ENCODE results near the gene ZMYND10.

The ZMYND10 gene

GRCh38 chr3:50345586-50346234 is at the start of gene ZMYND10:
ZMYND10 (minus strand) TSS chr3:50345732; CDS start chr3:50345579, 153 bp downstream.
- DNase-seq, result peak; percentile 89

GRCh38 chr3:50393061-50393460 is 47.5 kb upstream of the ZMYND10 start:
- DNase-seq, result no peak

DNA sequence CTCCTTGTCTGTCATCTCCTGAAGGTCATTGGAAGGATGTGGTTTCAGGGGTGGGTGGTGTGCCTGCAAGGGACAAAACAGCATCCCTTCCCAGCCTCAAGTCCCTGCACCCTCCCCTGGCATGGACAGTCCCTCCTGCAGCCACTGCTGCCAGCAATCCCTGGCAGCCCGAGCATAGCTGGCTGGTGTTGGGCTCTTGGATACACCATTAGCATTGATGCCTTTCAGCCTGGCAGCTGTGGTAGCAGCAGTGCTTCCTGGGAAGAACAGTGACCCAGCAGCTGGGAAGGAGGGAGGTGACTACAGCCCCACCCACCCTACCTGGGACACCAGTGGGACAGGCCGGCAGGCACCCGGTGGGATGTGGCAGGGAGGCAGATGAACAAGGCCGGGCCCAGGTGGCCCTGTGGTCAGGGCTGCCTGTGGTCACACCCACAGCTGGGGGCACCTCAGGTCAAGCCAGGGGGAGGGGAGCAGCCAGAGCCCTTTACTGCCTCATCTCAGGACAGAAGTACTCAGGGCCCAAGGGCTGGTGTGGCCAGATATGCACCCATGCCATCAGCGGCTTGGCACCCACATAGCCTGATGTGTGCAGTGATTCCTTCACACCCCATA is 46.7 kb upstream of the ZMYND10 start:
- no peak for DNase-seq

- no peak for DNase-seq
Observed at GRCh38 chr3:50390508-50391224, 45.1 kb upstream of the ZMYND10 start.

- DNase-seq, result no peak
Observed at GRCh38 chr3:50389414-50389767, 43.9 kb upstream of the ZMYND10 start.

DNA sequence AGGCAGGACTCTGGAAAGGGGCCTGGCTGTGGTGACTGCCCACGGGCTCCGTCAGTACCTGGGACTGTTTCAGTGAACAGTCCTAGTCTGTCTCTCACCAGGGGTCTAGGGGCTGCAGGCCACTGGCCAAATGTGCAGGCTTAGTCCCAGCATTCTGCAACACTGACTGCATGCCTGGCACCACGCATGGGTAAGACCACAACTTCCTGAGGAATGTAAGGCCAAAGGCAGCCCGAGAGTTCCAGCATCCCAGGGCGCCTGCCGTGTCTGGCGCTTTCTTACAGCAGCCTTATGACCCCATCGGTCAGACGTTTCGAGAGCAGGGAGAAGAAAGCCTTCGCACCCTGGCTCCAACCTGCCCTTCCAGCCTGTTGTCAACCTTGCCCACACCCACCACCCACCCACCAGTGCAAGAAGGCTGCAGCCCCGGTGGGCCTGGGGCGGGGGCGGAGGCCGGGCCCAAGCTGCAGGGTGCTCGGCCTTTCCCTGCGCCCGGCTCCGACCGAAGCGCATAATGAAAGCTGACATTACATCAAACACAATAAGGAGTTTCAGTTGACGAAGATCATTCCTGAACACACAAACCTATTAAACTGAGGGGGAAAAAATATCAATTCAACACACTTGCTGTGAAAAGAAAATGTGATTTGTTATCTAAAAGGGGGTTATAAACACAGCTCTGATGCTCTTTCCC is 43.3 kb upstream of the ZMYND10 start:
- DNase-seq, result no peak

DNA sequence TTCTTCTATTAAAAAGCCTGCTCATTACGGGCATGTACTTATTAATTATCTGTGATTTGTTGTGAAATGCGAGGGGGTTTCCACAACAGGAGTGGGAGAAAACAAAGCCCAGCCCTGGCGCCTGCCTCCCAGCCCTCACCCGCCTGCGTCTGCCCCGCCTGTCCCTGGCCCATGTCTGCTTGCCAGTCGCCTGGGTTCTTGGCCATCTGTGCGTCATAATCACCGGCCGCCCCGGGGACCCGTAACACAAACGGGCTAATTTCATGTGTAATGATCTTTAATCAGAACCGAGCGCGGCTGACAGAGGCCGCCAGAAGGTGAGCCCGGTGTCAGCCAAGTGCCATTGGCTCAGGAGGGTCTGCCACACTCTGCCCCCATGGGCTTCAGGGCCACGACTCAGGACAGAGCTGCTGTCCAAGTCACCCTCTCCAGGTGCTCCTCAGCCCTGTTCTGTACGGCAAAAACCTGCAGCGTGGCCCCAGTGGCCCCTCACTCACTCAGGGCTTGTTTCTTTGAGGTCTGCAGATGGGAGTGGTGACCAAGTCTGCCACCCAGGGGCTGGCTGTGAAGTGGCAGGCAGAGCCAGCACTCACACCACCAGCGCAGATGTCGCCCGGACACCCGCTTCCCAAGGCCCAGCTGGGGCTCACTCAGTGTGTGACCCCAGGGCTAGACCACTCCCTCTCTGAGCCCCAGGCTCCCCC is 42.6 kb upstream of the ZMYND10 start:
- DNase-seq, result no peak

DNA sequence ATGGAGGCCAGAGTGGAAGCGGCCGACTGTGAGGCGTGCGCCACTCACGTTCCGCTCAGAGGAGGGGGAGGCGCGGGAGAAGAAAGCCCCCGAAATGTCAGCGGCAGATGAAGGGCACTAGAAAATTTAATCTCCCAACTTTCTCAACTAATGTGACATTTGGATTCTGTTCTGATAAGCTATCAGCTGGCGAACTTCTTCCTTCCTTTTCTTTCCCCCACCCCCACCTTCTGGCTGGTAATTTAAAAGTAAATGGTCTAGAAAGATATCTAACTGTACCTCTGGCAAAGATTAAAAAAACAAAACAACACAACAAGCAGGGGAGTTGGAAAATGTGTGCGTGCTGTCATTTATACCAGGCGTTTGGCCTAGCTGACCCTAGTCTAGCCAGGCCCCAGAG is 40.2 kb upstream of the ZMYND10 start:
- no peak for DNase-seq

GRCh38 chr3:50383750-50384149 is 38.2 kb upstream of the ZMYND10 start:
- no peak for DNase-seq

DNA sequence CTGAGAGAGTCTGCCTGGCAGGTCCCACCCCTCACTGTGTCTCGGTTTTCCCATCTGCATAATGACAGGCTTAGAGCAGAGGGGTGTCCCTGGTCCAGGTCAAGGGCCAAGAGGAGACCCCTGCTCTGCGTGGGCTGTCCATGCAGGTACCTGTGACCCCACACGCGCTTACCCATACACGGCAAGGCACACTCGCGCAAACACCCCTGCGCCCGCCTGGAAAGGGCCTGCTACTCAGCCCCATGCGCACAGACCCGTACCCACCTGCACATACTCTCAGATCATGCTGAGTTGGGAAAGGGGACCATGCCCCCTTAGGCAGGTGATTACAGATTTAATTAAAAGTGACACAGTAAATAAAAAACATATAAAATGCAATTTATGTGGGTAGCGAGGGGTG is 37.2 kb upstream of the ZMYND10 start:
- DNase-seq, result no peak

GRCh38 chr3:50381383-50381782 is 35.9 kb upstream of the ZMYND10 start:
- DNase-seq, result no peak

- no peak for DNase-seq
Observed at GRCh38 chr3:50380405-50381085, 35.0 kb upstream of the ZMYND10 start.

DNA sequence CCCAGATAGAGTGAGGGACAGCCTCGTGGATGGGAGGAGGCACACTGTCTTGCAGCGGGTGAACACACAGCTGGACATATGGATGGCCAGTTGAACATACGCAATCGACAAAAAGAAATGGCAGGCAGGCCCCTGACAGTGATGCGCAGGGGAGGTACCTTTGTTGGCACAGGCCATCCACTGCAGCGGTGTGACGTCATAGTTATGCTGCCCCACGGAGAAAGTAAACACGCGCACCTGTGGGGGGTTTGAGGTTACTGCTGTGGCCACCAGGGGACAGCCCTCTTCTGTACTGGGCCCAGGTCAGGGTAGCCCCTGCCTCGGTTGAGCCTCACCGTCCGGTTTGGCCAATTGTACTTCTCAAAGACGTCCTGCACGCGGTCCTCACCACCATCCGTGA is 33.2 kb upstream of the ZMYND10 start:
- no peak for DNase-seq

DNA sequence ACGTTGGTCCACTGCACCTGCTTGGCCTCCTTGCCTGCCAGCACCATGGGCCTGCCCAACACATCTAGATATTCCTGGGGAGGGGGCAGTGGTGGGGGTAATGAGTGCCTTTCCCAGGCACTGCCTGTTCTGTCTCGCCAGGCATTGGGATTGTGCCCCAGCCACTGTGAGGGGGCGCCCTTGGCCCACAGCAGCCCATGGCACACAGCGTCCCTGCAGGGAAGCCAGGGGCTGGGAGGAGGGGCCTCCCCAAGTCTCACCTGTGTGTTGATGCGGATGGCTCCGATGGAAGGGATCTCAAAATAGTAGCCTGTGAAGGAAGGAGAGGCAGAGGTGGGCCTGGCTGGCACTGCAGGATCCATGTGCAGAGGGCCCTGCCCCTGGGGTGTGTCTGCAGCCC is 32.5 kb upstream of the ZMYND10 start:
- no peak for DNase-seq

DNA sequence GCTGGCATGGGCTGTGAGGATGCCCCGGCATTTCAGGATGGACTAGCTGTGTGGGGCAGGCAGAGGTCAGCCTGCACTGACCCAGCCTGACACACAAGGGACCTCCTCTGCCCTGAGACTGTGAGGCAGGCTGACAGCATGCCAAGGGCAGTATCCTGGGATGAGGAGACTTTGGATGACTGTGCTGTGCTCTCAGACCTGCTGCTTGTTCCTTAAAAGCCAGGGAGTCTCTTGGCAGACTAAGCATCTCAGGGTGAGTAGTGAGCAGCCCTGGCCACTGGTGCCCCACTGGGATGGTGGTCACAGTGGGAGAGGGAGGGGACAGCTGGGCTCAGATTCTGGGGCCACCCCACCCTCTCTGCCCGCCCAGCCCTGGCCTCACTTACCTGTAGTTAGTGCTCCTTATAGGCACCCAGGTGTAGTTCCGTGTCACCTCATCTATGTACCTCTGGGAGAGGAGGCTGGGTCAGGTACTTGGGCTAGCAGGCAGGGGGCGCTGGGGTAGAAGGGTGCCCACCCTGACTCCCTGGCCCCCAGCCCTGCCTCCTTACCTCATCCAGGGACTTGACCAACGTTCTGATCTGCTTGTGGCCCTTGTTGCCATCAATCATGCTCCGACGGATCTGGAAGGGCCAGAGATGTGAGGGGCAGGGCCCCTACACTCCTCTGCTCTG is 29.9 kb upstream of the ZMYND10 start:
- DNase-seq, result no peak

DNA sequence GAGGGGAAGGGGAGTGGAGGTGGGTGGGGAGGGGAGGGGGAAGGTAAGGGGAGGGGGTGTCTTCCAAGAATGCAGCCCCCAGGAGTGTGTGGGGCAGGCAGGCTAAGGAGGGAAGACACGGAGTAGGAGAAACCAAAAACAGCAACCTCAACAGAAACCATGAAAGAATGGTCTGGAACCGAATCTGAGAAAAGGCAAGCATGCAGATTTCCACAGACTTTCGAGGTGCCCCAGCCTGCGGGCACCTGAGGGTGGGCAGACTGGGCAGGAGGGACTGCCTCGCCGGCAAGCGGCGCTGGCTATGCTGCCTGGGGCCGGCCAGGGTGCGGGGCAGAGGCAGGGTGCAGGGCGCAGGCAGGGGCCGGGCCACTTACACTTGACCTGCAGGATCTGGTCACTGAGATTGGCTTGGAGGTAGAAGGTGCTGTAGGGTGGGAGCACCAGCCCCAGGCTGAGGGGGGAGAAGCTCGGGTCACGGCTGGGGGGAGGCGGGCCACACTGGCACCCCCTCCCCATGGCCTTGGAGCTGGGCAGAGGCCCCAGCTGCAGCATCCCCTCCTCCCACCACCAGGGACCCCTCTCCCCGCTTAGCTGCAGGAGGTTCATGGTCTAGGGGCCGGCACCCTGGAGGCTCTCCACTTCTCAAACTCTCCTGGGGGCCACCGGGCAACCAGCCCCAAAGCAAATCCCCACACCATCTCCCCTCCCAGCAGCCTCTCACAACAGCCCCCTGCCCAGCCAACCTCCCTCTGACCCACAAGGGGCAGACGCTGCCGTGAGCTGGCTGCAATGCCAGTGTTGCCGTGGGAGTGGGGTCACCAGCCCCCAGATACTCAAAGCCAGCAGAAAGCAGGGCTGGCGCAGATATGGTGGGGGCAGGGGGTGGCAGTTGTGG is 29.1 kb upstream of the ZMYND10 start:
- DNase-seq, result no peak

DNA sequence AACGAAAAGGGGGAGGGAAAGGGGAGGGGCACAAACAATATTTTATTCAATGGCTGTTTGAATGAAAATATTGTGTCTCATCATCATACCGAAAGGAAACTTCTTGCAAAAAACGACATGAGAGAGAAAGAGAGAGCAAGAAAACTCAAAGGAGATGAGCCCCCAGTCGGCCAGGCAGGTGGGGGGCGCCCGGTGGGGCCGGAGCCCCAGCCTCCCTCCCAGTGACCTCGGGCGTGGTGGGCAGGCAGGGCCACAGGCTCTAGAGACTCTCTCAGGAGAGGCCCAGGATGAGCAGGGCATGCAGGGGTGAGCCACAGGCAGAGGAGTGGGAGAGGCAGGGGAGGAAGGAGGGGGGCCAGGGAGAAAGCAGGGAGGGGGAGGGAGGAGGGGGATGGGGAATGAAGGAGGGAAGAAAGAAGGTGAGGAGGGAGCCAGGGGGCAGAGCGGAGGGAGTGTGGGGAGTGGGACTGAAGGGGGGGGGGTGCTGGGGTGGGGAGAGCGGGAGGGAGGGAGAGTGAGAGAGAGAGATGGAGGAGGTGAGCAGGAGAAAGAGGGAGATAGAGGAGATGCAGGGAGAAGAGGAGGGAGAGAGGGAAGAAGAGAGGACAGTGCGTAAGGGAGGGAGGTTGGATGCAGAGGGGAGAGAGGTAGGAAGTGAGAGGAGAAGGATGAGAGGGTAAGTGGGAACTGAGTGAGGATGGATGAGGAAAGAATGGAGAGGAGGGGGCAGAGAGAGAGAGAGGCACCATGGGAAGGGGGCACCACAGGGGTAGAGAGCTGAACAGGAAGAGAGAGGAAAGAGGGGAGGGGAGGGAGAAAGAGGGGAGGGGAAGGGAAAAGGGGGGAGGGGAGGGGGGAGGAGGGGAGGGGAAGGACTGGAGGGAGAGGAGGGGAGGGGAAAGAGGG is 27.9 kb upstream of the ZMYND10 start:
- no peak for DNase-seq

DNA sequence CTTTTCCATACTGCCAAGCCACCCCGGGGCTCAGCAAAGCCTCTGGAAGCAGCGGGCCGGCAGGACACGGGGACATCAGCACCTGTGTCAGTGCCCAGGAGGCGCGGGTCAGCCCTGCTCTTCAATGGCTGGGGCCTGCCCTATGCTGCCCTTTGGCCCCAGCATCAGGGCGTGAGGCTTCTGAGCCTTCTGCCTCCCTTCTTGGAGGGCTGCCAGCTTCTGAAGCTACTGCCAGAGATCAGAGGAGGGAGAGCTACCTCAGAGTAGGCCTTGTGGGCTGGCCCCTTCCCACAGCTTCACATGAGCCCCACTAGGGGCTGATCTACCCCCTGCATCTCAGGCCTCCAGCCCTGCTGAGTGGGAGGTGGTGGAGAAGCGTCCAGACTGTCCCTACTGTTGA is 26.8 kb upstream of the ZMYND10 start:
- no peak for DNase-seq

GRCh38 chr3:50371133-50371685 is 25.7 kb upstream of the ZMYND10 start:
- DNase-seq, result no peak
